Stimulated activated CD8-positive, alpha-beta memory T cell treated with anti-CD3 and anti-CD28 coated beads, Interleukin-12 subunit alpha, Interleukin-12 subunit beta, amount 100 ng/mL, for 24 hours (primary cell): ENCODE data around the gene DCP2.
"Not testable (repeated sequence)": the region's sequence is repeated elsewhere in the genome, so short reads cannot be mapped to it uniquely, and the experiment has no call there.

Experiments
- DNase-seq: peaks from one replicate; pipeline ENCODE4 v3.0.0-alpha.2; 2020; ENCODE audit errors: extremely low read depth

The DCP2 gene

DNA sequence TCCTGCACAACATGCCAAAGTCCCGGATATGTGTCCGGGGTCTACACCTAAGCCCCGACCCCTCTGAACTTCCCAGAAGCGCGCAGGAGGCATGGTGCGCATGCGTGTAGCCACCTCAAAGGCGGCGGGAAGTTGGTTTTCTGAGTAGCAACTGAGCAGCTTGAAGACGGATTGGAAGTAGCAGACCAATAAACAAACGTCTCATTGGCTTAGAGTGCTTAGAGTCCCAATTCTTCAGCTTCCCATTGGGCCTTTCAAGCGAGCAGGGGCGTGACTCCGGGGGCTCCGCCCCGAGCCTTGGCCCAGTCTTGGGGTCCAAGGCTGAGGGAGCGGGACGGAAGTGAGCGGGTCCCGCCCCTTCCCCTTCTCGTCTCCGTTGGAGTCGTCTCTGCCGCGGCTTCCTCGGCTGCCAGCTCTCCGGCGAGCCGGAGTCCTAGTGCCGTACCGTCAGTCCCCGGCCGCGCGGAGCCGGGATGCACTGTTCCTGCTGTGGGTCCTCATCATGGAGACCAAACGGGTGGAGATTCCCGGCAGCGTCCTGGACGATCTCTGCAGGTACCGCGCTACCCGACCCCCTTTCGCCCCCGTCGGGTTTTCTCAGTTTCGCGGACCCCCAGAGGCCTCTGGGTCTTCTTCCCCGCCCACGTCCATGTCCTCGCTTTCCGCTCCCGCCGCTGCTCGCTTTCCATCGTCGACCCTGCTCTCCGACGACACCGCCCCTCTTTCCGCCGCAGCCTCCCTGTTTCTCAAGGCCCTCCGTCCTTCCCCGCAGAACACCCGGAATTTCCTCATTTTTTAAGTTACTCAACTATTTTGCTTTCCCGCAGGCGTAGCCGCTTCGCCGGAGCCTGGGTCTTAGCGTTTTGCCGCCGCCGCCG is at the start of gene DCP2:
Gene DCP2, plus strand, starts transcription at position 367 of the 878 bp plus-strand sequence. Its CDS starts 136 bp downstream, at position 503.
- peak; percentile 85 for DNase-seq

DNA sequence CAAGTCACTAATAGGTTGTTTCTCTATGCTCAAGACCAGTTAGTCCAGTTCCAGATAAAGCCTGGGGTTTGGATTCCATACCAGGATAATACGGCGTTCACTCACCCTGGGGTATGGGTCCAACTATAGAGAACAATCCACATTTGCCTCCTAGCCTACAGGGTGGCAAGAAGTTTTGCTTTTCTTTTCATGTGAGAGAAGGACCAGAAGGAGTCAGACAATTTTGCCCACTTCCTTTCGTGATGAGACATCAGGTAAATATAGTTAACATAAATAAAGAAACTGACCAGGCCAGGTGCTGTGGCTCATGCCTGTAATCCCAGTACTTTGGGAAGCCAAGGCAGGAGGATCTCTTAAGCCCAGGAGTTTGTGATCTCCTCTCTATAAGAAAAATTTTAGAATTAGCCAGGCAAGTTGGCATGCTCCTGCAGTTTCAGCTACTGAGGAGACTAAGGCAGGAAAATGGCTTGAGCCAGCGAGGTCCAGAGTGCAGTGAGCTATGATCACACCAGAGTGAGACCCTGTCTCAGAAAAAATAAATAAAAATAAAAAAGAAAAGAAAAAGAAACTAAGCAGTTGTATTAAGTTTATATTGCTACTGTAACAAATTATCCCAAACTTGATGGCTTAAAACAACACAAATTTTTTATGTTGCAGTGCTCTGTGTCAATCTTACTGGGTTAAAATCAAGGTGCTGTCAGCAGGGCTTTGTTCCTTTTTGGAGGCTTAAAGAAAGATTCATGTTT is 47.1 kb upstream of the DCP2 start:
- DNase-seq = no peak

DNA sequence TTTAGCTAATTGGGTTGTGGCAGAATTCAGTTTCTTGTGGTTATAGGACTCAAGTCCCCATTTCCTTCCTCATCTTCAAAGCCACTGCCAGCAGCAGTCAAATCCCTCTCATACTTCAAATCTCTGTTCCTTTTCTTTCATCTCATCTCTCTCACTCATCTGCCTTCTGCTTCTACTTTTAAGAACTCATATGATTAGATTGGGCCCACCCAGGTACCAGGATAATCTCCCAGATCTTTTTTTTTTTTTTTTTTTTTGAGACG is 46.6 kb upstream of the DCP2 start:
- no peak for DNase-seq

DNA sequence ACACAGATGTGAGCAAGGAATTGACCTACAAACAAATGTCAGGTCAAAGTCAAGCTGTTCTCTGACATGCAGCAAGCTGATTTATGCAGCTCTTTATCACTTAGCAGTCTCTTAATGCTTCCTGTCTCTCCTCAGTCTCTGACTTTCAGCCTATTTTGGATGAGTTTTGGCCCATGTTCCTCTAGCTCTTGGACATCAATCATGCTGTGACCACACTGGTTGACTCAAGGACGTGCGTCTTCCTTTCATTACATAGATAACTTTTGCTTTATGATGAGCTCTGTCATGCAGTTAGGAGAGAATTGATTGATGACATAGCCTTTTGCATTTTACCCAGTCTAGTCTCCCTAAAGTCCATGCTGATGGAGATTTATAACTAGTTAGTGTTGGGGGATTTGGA is 45.1 kb upstream of the DCP2 start:
- DNase-seq = no peak

- no peak for DNase-seq
Observed at GRCh38 chr5:112933105-112933504, 43.5 kb upstream of the DCP2 start.

GRCh38 chr5:112933651-112934365 is 42.8 kb upstream of the DCP2 start:
- no peak for DNase-seq

DNA sequence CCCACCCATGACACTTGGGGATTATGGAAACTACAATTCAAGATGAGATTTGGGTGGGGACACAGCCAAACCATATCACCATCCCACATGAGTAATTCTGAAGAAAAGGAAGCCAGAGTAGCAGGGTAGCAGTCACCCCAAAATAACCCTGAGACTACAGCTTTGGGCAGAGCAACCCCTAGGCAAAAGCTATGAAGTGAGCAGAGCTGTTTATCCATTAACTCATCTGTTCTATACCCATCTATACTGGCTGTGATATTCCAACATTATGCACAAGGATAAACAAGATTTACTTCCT is 42.3 kb upstream of the DCP2 start:
- DNase-seq = no peak

- no peak for DNase-seq
Observed at GRCh38 chr5:112935675-112936074, 40.9 kb upstream of the DCP2 start.

DNA sequence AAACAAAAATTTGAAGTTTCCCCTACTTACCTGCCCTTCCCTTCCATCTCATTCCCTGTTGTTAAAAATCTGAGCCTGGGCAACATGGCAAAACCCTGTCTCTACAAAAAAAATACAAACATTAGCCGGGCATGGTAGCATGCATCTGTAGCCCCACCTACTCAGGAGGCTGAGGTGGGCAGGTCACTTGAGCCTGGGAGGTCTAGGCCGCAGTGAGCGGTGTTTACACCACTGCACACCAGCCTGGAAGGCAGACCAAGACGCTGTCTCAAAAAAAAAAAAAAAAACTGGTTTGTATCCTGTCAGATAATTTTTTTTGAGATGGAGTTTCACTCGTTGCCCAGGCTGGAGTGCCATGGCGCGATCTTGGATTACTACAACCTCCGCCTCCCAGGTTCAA is 38.3 kb upstream of the DCP2 start:
- no peak for DNase-seq

DNA sequence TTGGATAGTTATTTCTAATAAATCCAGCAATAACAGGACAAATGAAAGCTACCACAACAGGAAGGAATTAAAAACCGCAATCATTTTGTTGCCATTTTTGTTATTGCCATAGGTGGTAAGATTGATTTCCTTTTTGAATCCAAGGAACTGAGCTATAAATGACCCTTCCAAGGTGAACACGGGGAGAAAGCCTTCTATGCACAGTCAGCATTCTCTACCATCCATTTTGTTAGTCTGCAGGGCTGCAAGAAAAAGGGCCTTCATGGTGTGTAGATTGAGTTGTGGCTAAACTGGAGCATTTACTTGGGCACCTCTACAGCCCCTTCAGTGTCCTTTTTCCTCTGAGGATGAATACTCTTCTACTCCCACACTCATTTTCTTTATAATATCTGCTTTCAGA is 35.9 kb upstream of the DCP2 start:
- DNase-seq = no peak

GRCh38 chr5:112948458-112948857 is 28.1 kb upstream of the DCP2 start:
- DNase-seq = no peak

DNA sequence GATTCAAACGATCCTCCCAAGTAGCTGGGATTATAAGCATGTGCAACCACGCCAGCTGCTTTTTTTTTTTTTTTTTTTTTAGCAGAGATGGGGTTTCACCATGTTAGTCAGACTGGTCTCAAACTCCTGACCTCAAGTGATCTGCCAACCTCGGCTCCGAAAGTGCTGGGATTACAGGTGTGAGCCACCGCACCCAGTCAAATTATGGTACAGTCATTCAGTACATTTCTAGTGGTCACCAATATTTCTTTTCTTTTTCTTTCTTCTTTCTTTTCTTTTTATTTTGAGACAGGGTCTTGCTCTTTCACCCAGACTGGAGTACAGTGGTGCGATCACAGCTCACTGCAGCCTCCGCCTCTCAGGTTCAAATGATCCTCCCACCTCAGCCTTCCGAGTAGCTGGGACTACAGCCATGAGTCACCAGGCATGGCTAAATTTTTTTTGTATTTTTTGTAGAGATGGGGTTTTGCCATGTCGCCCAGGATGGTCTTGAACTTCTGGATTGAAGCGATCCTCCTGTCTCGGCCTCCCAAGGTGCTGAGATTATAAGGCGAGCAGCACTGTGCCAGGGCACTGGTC is 25.4 kb upstream of the DCP2 start:
- no peak for DNase-seq

GRCh38 chr5:112956606-112957005 is 20.0 kb upstream of the DCP2 start:
- no peak for DNase-seq

DNA sequence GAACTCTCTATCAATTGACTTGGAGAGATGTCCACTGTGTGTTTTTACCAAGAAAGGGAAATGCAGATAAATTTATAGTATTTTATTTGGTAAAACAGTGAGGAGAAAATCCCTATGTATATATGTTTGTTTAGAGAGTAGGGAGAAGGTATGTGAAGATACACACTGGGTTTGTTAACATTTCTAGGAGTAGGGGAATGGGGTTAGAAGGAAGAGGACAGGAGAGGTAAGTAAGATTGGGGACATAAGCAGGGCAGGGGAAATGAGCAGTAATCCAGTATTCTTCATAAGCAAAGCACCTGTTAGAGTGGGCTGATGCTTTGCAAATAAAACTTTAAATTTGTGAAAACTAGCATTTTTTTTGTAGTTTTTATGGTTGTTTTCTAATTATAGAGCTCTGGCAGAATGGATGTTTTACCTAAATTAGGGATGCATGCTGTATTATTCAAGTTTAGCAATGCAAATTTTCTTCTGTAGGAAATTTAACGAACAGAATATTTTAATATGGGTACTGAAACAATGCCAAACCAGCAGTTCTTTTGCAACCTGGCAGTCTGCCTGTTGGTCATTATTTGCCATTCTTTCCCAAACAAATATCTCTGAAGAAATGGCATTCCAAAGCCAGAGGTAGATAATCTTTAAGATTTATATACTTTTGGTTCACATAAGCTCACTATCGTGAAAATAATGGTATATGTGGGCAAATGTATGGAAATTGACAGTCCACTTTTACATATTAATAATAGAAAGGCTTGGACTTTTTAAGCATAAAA is 19.4 kb upstream of the DCP2 start:
- DNase-seq = no peak

DNA sequence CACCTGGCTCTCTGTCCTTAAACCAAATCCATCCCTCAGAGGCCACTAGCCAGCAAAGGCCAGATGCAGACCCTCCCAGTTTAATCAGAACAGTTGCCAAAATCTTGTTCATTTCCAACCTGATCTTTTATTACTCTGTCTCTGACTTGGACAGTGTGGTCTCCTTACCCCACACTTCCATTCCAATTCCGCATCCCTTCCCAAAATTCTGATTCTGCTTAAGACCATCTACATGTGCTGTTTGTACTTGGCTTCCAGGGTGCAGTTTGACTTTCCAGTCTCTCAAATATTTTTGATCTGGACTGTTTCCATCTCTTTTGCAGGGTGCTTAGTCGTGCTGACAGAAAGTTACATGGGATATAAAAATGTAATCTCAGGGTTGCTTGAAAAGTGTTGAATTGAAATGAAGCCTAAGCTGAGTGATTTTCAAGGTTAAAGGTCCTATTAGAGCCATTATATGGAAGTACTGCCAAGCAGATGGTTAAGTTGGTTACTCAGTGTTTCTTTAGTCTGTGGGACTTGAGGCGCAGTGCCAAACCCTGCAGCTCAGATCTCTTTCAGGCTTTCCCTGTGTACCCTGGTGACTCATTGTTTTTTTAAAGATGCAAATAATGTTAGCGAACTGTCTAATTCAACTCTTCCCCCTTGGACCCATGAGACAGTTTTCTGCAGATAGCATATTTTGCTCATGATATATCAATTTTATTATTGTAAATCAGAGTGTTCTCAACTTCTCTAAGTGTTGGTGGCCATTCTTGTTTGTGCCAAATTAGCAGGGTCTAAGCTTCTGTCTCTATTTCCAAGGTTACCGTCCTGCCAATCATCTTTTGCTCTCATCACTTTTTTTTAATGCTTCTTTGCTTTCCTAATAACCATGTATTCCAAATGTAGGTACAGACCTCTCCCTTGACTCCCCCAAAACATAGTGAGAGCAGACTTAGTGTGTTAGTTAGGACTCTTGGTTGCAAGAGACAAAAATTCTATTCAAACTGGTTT is 18.2 kb upstream of the DCP2 start:
- no peak for DNase-seq

GRCh38 chr5:112959872-112960271 is 16.7 kb upstream of the DCP2 start:
- not testable (repeated sequence) for DNase-seq

DNA sequence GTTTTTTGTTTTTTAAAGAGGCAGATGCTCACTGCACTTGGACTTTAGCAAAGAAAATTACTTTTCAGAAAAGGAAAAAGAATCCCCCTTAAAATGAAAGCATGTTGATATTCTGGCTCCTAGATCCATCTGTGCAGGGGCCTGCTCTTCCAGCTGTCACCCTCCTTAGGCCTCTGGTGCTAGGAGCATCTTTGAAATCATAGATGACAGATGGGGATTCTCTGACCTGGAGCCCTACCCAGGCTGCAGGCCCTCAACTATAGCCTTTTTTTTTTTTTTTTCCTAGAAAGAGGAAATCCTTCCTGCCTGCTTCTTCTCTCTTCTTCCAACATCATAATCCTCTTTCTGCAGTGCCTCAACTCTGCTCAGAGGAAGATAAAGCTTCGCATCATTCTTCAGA is 16.3 kb upstream of the DCP2 start:
- DNase-seq = no peak

- no peak for DNase-seq
Observed at GRCh38 chr5:112960863-112961504, 15.6 kb upstream of the DCP2 start.

DNA sequence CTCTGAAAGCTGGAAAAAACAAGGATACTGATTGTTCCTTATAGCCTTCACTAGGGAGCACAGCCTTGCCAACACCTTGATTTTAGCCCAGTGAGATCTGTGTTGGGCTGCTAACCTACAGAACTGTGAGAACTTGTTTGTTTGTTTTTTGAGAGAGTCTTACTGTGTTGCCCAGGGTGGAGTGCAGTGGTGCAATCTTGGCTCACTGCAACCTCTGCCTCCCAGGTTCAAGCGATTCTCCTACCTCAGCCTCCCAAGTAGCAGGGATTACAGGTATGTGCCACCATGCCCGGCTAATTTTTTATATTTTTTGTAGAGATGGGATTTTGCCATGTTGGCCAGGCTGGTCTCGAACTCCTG is 13.2 kb upstream of the DCP2 start:
- not testable (repeated sequence) for DNase-seq

DNA sequence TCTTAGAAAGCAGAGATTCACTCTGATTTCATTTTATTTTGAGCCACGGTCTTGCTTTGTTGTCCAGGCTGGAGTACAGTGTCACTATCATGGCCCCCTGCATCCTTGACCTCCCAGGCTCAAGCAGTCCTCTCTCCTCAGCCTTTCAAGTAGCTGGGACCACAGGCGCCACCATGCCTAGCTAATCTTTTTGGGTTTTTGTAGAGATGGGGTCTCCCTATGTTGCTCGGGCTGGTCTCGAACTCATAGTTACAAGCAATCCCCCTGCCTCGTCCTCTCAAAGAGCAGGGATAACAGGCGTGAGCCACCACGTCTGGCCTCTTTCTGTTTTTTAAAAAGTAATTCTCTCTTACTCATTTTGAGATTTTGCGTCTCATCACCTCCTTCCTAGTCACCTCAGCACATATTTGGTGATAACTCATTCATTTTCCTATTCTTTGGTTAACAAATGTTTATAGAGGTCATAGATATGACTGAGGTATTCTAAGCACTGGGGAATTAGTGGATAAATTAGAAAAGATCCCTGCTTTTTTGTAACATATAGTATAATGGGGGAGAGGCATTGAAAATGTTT is 10.8 kb upstream of the DCP2 start:
- DNase-seq = no peak
